Chondrocyte (in vitro differentiated cells): ENCODE data around the gene RESP18. TPM values are rescaled to one million over a fixed set of nuclear protein-coding genes. Genes with fewer than 3 reads are reported as not detected.

Experiments used
- DNase-seq: peaks from one replicate; pipeline ENCODE4 v3.0.0; 2021; ENCODE audit warnings: mixed read lengths, low spot score
- H3K27ac Mint-ChIP-seq: one replicate; pipeline ENCODE4 v1.8.0; 2021; ENCODE audit warnings: mild to moderate bottlenecking, moderate library complexity, mixed read lengths; ENCODE audit not compliant: unreplicated experiment
- H3K27me3 Mint-ChIP-seq: 2 replicates; pipeline ENCODE4 v1.8.0; 2021; ENCODE audit warnings: low read depth, mixed read lengths
- H3K36me3 Mint-ChIP-seq: 2 replicates; pipeline ENCODE4 v1.8.0; 2021; ENCODE audit warnings: low read depth, mixed read lengths
- H3K4me1 Mint-ChIP-seq: 2 replicates; pipeline ENCODE4 v1.8.0; 2021; ENCODE audit warnings: low read depth, mild to moderate bottlenecking, mixed read lengths
- H3K4me3 Mint-ChIP-seq: one replicate; pipeline ENCODE4 v1.8.0; 2021; ENCODE audit warnings: mild to moderate bottlenecking, moderate library complexity, mixed read lengths; ENCODE audit not compliant: unreplicated experiment
- H3K9me3 Mint-ChIP-seq: 2 replicates; pipeline ENCODE4 v1.8.0; 2021; ENCODE audit warnings: low read depth, mixed read lengths
- CTCF ChIP-seq: fragments of 200-600 bp; sonication (generic); IDR thresholded peaks from 2 replicates; pipeline ENCODE4 v1.5.0; 2021; ENCODE audit warnings: antibody characterized with exemption, mild to moderate bottlenecking, moderate library complexity
- long read RNA-seq: library from polyadenylated mRNA; stranded (forward); transcript quantifications from one replicate; pipeline ENCODE4 v2.0.0, GENCODE V29; 2021
- total RNA-seq: library from RNA; stranded (reverse); gene quantifications from 3 replicates; pipeline ENCODE4 v1.2.1, GENCODE V29; 2021

The RESP18 gene
- not detected in 3 replicates for total RNA-seq
- long read RNA-seq = 0 reads

- no peak within 1 kb of the TSS for H3K4me3 Mint-ChIP-seq
- peaks cover 11% of the 10 kb centered on the region for H3K9me3 Mint-ChIP-seq
- peaks cover 3% of the 10 kb centered on the region for H3K36me3 Mint-ChIP-seq
- no peak within 1 kb of the TSS for H3K27ac Mint-ChIP-seq
- no peak for TF ChIP-seq CTCF
- peaks cover 82% of the 10 kb centered on the region for H3K27me3 Mint-ChIP-seq
- H3K4me1 Mint-ChIP-seq = peaks cover 2% of the 10 kb centered on the region
- no peak for DNase-seq
Observed at GRCh38 chr2:219332542-219332941, at the start of gene RESP18. Gene RESP18 (minus strand): TSS chr2:219332744.

GRCh38 chr2:219381448-219381847 is 48.9 kb upstream of the RESP18 start:
- no peak for TF ChIP-seq CTCF
- Mint-ChIP-seq H3K27me3 (no peaks in the 10 kb centered on the region), H3K4me3 (no peak overlapping the region), H3K9me3 (no peaks in the 10 kb centered on the region), H3K27ac (no peak overlapping the region), H3K36me3 (peaks cover 20% of the 10 kb centered on the region), H3K4me1 (no peaks in the 10 kb centered on the region)
- no peak for DNase-seq

- H3K4me1 Mint-ChIP-seq = no peaks in the 10 kb centered on the region
- no peaks in the 10 kb centered on the region for H3K9me3 Mint-ChIP-seq
- H3K27me3 Mint-ChIP-seq = no peaks in the 10 kb centered on the region
- TF ChIP-seq CTCF = no peak
- no peak overlapping the region for H3K27ac Mint-ChIP-seq
- H3K4me3 Mint-ChIP-seq = no peak overlapping the region
- no peak for DNase-seq
- H3K36me3 Mint-ChIP-seq = peaks cover 16% of the 10 kb centered on the region
Observed at GRCh38 chr2:219380926-219381325, 48.4 kb upstream of the RESP18 start.

GRCh38 chr2:219378163-219378851 is 45.8 kb upstream of the RESP18 start:
- Mint-ChIP-seq H3K27ac (no peak overlapping the region), H3K4me3 (no peak overlapping the region), H3K27me3 (no peaks in the 10 kb centered on the region), H3K4me1 (no peaks in the 10 kb centered on the region), H3K9me3 (no peaks in the 10 kb centered on the region), H3K36me3 (peaks cover 24% of the 10 kb centered on the region)
- DNase-seq = no peak
- no peak for TF ChIP-seq CTCF

GRCh38 chr2:219369447-219369861 is 36.9 kb upstream of the RESP18 start:
- peaks cover 15% of the 10 kb centered on the region for H3K4me1 Mint-ChIP-seq
- DNase-seq = no peak
- H3K27ac Mint-ChIP-seq = peak overlapping the region; percentile 95
- TF ChIP-seq CTCF = no peak
- H3K27me3 Mint-ChIP-seq = no peaks in the 10 kb centered on the region
- peaks cover 10% of the 10 kb centered on the region for H3K36me3 Mint-ChIP-seq
- no peak overlapping the region for H3K4me3 Mint-ChIP-seq
- H3K9me3 Mint-ChIP-seq = no peaks in the 10 kb centered on the region
